ENCODE measurements around the gene GPR25.

GPR25 gene, protein sequence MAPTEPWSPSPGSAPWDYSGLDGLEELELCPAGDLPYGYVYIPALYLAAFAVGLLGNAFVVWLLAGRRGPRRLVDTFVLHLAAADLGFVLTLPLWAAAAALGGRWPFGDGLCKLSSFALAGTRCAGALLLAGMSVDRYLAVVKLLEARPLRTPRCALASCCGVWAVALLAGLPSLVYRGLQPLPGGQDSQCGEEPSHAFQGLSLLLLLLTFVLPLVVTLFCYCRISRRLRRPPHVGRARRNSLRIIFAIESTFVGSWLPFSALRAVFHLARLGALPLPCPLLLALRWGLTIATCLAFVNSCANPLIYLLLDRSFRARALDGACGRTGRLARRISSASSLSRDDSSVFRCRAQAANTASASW

DNA sequence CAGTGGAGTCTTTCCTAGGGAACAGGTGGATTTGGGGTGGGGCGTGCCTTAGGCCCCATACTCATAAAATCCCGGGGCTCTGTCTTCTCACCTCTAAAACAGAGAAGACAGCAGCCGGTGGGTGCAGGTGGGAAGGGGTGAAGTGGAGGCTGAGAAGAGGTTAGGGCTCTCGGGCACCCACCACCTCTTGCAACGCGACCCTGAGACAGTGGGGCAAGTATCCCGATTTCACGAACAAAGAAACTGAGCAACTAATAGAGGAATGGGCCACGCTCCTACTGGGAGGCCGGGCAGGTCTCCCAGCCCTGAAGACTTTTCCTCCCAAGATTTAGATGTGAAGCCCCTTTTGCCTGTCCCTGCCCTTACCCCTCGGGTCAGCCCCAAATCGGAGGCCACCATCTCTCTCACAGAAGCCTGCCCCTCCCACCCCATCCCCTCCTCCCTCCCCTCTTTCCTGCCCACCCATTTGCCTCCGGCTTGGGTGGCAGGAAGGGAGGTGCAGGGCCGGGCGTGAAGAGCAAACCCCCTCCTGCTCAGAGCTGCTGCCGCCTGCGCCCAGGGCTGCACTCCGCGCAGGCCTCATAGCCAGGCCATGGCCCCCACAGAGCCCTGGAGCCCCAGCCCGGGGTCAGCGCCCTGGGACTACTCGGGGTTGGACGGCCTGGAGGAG lies at the start of gene GPR25:
Gene GPR25, plus strand, starts transcription at position 536 of the 670 bp plus-strand sequence. Its CDS starts 57 bp downstream, at position 593.
- no peaks in the 10 kb centered on the region for H3K9me3 ChIP-seq (ENCODE audit: control insufficient read depth, low read length)
- H3K27me3 ChIP-seq (ENCODE audit: control insufficient read depth, insufficient read depth, low read length): peaks cover 56% of the 10 kb centered on the region
- no peak within 1 kb of the TSS for H3K9ac ChIP-seq (ENCODE audit: low read length)
- peaks cover 13% of the 10 kb centered on the region for H3K4me1 ChIP-seq (ENCODE audit: control insufficient read depth, insufficient read depth, low read length)
- no peak within 1 kb of the TSS for H3K4me3 ChIP-seq (ENCODE audit: low read length)
- no peaks in the 10 kb centered on the region for H3K36me3 ChIP-seq (ENCODE audit: control insufficient read depth, insufficient read depth, low read length)

DNA sequence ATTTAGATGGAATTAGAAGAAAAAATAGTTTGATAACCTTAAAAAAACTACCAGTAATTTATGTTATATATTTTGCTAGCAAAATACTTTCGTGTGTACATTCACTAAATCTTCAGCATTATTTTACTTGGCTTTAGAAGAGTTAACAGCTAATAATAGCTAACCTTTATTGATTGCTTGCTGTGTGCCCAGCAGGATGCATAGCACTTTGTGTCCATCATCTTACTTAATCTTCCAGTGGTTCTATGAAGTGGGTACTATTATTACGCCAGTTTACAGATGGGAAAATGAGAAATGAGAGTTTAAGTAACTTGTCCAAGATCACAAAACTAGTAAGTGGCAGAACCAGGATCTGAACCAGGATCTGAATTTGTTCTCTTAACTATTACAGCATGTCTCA lies 41.7 kb upstream of the GPR25 start:
- H3K27me3 ChIP-seq (ENCODE audit: control insufficient read depth, insufficient read depth, low read length): no peaks in the 10 kb centered on the region
- H3K9ac ChIP-seq (ENCODE audit: low read length): no peak overlapping the region
- H3K36me3 ChIP-seq (ENCODE audit: control insufficient read depth, insufficient read depth, low read length): no peaks in the 10 kb centered on the region
- no peaks in the 10 kb centered on the region for H3K9me3 ChIP-seq (ENCODE audit: control insufficient read depth, low read length)
- no peaks in the 10 kb centered on the region for H3K4me1 ChIP-seq (ENCODE audit: control insufficient read depth, insufficient read depth, low read length)
- no peak overlapping the region for H3K4me3 ChIP-seq (ENCODE audit: low read length)

DNA sequence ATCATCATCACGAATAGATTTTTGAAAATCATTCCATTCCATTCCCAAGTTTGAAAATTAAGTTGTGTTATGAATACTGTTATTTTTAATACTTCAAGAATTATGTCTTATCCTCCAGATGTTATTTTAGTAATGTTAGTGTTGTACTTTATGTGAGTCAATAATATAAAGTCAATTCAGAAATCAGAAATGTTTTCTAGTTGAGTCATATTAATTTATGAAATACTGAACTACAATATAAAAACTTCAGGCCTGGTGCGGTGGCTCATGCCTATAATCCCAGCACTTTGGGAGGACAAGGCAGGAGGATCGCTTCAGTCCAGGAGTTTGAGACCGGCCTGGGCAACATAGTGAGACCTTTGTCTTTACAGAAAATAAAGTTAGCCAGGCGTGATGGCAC lies 38.4 kb upstream of the GPR25 start:
- Histone ChIP-seq H3K4me3 (ENCODE audit: low read length) (no peak overlapping the region), H3K4me1 (ENCODE audit: control insufficient read depth, insufficient read depth, low read length) (no peaks in the 10 kb centered on the region), H3K9ac (ENCODE audit: low read length) (no peak overlapping the region), H3K9me3 (ENCODE audit: control insufficient read depth, low read length) (no peaks in the 10 kb centered on the region), H3K36me3 (ENCODE audit: control insufficient read depth, insufficient read depth, low read length) (no peaks in the 10 kb centered on the region), H3K27me3 (ENCODE audit: control insufficient read depth, insufficient read depth, low read length) (no peaks in the 10 kb centered on the region)

DNA sequence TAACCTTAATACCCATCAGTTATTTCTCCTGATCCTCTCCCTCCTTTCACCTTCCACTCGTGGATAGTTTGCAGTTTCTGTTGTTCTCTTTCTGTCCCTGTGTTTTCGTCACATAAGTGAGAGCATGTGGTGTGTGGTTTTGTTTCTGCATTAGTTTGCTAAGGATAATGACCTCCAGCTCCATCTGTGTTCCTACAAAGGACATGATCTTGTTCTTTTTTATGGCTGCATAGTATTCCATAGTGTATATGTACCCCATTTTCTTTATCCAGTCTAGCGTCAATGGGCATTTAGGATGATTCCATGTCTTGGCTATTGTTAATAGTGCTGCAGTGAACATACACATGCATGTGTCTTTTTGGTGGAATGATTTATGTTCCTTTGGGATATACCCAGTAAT lies 36.6 kb upstream of the GPR25 start:
- Histone ChIP-seq H3K27me3 (ENCODE audit: control insufficient read depth, insufficient read depth, low read length) (no peaks in the 10 kb centered on the region), H3K9ac (ENCODE audit: low read length) (no peak overlapping the region), H3K4me3 (ENCODE audit: low read length) (no peak overlapping the region), H3K9me3 (ENCODE audit: control insufficient read depth, low read length) (no peaks in the 10 kb centered on the region), H3K36me3 (ENCODE audit: control insufficient read depth, insufficient read depth, low read length) (no peaks in the 10 kb centered on the region), H3K4me1 (ENCODE audit: control insufficient read depth, insufficient read depth, low read length) (no peaks in the 10 kb centered on the region)

DNA sequence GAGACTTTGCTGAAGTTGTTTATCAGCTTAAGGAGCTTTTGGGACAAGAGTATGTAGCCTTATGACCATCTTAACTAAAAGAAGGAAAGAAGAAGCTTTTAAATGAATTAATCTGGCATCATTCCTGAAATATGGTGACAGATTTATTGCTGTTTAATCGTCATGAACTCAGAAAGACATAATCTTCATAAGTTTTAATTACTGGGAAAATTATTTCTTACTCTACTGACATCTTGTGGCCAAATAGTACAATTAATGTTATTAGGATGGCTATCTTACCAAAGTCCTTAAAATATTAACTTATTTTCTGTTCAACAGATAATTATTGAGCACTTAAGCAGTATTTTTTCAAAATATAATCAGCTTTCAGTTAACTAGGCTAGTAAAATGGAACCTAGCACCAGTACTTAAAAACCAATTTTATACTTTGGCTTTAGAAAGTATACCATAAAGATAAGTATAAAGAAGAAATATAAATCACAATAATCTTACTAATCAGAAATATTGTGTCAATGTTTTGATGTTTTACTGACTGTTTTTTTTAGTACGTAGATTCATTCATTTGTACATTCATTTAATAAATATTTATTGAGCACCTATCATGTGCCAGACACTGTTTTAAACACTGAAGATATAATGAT lies 34.7 kb upstream of the GPR25 start:
- Histone ChIP-seq H3K9ac (ENCODE audit: low read length) (no peak overlapping the region), H3K36me3 (ENCODE audit: control insufficient read depth, insufficient read depth, low read length) (no peaks in the 10 kb centered on the region), H3K4me1 (ENCODE audit: control insufficient read depth, insufficient read depth, low read length) (no peaks in the 10 kb centered on the region), H3K27me3 (ENCODE audit: control insufficient read depth, insufficient read depth, low read length) (no peaks in the 10 kb centered on the region), H3K9me3 (ENCODE audit: control insufficient read depth, low read length) (no peaks in the 10 kb centered on the region), H3K4me3 (ENCODE audit: low read length) (no peak overlapping the region)

DNA sequence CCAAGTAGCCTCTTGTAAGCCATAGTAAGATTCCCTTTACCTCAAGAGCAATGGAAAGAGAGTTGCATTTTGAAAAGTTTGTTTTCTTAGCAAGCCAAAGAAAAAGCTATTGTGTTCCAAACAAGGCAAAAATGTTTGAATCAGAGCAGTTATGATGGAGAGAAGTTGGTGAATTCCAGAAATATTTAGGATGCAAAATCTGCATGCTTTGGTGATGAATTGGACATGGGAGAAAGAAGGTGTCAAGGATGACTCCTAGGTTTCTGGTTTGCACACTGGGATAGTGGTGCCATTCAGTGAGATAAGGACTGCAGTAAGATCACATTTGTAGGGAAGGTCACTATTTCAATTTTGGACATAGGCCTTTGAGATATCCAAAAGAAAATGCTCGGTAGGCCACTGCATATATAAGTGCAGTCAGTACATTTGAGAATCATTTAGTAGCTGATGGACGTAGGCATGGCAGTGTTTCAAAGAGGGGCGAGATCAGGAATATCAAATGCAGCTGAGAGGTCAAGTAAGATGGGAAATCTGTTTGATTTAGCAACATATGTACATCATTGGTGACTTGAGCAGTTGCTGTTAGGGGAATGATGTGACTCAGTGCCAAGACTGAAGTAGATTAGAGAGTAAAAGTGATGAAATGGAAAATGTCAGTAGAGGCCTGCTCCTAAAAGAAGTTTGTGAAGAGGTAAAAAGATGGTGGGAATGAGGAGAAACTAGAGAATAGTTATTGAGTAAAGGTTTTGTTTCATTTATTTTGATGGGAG lies 33.9 kb upstream of the GPR25 start:
- no peaks in the 10 kb centered on the region for H3K27me3 ChIP-seq (ENCODE audit: control insufficient read depth, insufficient read depth, low read length)
- H3K9me3 ChIP-seq (ENCODE audit: control insufficient read depth, low read length): no peaks in the 10 kb centered on the region
- no peak overlapping the region for H3K4me3 ChIP-seq (ENCODE audit: low read length)
- no peak overlapping the region for H3K9ac ChIP-seq (ENCODE audit: low read length)
- H3K4me1 ChIP-seq (ENCODE audit: control insufficient read depth, insufficient read depth, low read length): no peaks in the 10 kb centered on the region
- H3K36me3 ChIP-seq (ENCODE audit: control insufficient read depth, insufficient read depth, low read length): no peaks in the 10 kb centered on the region

DNA sequence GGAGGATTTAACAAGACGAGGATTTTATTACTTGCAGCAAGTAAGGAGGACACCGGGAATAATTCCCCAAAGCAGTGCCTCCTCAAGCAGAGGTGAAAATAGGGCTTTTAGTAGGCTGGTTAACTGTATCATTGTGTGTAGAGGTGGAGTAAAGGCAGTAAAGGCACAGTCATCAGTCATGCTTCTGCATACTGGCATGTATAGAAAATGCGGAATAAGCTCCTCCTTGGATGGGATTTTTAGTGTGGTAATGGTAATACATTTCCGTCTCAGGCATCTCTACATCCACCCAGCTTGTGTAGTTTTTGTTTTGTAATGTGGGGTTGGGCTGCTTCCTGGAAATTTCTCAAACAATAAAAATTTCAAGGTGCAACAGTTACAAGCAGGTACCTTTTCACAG lies 27.4 kb upstream of the GPR25 start:
- no peak overlapping the region for H3K9ac ChIP-seq (ENCODE audit: low read length)
- H3K36me3 ChIP-seq (ENCODE audit: control insufficient read depth, insufficient read depth, low read length): no peaks in the 10 kb centered on the region
- H3K4me1 ChIP-seq (ENCODE audit: control insufficient read depth, insufficient read depth, low read length): no peaks in the 10 kb centered on the region

DNA sequence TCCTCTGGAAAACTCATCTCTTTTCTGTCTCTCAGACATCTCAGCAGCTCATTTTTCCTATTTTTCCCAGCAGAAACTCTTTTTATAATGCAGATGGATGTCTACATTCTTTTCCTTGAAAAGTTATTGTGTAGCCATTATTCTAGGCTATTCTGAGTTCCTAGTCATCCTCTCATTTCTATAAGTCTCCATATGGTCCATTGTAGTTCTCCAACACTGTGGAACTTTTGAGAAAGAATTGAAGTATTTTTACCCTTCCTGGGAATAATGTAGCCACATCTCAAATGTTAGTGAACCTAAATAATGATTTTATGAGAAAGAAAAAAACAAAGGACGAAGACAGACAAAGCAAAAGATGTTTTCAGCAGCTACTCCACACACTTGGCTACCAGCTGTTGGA lies 26.4 kb upstream of the GPR25 start:
- no peaks in the 10 kb centered on the region for H3K36me3 ChIP-seq (ENCODE audit: control insufficient read depth, insufficient read depth, low read length)
- no peaks in the 10 kb centered on the region for H3K4me1 ChIP-seq (ENCODE audit: control insufficient read depth, insufficient read depth, low read length)

More for the DNA sequence above, 27.4 kb upstream of the GPR25 start:
- Histone ChIP-seq H3K9me3 (ENCODE audit: control insufficient read depth, low read length) (no peaks in the 10 kb centered on the region), H3K4me3 (ENCODE audit: low read length) (no peak overlapping the region), H3K27me3 (ENCODE audit: control insufficient read depth, insufficient read depth, low read length) (no peaks in the 10 kb centered on the region)

DNA sequence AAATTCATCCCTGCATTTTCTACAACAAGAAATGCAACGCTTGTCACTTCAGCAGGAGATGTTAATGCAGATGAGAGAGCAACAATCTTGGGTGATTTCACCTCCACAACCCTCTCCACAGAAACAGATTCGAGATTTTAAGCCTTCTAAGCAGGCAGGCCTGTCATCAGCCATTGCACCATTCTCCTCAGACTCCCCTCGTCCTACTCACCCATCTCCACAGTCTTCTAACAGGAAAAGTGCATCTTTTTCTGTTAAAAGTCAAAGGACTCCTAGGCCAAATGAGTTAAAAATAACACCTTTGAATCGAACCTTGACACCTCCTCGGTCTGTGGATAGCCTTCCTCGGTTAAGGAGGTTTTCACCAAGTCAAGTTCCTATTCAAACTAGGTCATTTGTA lies 23.4 kb upstream of the GPR25 start:
- H3K27me3 ChIP-seq (ENCODE audit: control insufficient read depth, insufficient read depth, low read length): no peaks in the 10 kb centered on the region
- H3K4me1 ChIP-seq (ENCODE audit: control insufficient read depth, insufficient read depth, low read length): no peaks in the 10 kb centered on the region
- no peaks in the 10 kb centered on the region for H3K36me3 ChIP-seq (ENCODE audit: control insufficient read depth, insufficient read depth, low read length)
- no peaks in the 10 kb centered on the region for H3K9me3 ChIP-seq (ENCODE audit: control insufficient read depth, low read length)
- H3K9ac ChIP-seq (ENCODE audit: low read length): no peak overlapping the region
- no peak overlapping the region for H3K4me3 ChIP-seq (ENCODE audit: low read length)

More for the DNA sequence above, 26.4 kb upstream of the GPR25 start:
- Histone ChIP-seq H3K9me3 (ENCODE audit: control insufficient read depth, low read length) (no peaks in the 10 kb centered on the region), H3K27me3 (ENCODE audit: control insufficient read depth, insufficient read depth, low read length) (no peaks in the 10 kb centered on the region), H3K4me3 (ENCODE audit: low read length) (no peak overlapping the region), H3K9ac (ENCODE audit: low read length) (no peak overlapping the region)

DNA sequence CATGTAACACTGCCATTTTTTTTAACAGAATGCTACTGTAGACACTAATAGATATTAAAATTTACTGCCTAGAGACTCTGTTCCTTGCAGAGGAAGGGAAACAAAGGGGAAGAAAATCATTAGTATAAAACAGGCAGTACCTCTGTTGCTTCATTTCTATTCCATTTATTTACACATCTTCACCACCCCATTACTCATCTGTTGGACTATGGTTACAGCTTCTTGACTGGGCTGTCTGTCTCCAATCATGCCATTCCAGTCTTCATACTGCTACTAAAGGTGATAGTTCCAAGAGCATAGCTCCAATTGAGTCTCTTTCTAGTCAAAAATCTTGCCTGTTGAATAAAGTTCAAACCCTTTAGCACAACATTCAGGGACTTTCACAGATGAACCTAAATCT lies 22.2 kb upstream of the GPR25 start:
- Histone ChIP-seq H3K9ac (ENCODE audit: low read length) (no peak overlapping the region), H3K4me1 (ENCODE audit: control insufficient read depth, insufficient read depth, low read length) (no peaks in the 10 kb centered on the region), H3K27me3 (ENCODE audit: control insufficient read depth, insufficient read depth, low read length) (no peaks in the 10 kb centered on the region), H3K9me3 (ENCODE audit: control insufficient read depth, low read length) (no peaks in the 10 kb centered on the region), H3K36me3 (ENCODE audit: control insufficient read depth, insufficient read depth, low read length) (no peaks in the 10 kb centered on the region), H3K4me3 (ENCODE audit: low read length) (no peak overlapping the region)

DNA sequence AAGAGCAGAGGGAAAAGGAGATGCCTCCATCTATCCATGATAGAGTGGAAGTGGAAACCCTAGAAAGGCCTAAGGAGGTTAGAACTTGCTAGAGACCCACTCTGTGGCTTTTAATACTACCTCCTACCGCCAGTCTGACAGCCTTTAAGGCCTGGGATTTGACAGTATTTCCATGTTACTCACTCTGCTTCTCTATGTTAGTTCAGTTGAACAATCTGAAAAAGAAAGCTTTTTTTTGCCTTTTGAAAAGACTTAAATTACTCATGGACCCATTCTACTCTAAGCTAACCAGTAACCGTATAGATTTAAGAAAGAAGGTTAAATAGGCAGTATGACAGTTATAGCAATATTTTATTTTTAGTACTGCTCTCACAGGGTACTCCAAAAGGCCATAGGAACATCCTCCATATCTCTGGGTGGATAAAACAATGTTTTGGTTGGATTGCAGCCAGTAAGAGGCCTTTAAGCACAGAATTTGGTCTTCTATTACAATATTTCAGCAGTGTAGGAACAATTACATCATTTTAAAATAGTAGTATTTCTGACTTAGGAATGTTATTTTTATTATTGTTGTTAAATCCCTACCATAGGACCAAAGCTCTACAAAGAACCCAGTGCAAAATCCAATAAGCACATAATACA lies 15.9 kb upstream of the GPR25 start:
- H3K36me3 ChIP-seq (ENCODE audit: control insufficient read depth, insufficient read depth, low read length): peaks cover 6% of the 10 kb centered on the region
- H3K27me3 ChIP-seq (ENCODE audit: control insufficient read depth, insufficient read depth, low read length): no peaks in the 10 kb centered on the region
- H3K4me3 ChIP-seq (ENCODE audit: low read length): no peak overlapping the region
- H3K9me3 ChIP-seq (ENCODE audit: control insufficient read depth, low read length): no peaks in the 10 kb centered on the region
- no peaks in the 10 kb centered on the region for H3K4me1 ChIP-seq (ENCODE audit: control insufficient read depth, insufficient read depth, low read length)
- no peak overlapping the region for H3K9ac ChIP-seq (ENCODE audit: low read length)
